SK-N-SH (cell line): ENCODE data around the gene TM7SF3. TPM values are rescaled to one million over a fixed set of nuclear protein-coding genes. Genes with fewer than 3 reads are reported as not detected.

Source experiments
- CTCF ChIA-PET: fragments of 300-600, 350-600 bp; formaldehyde crosslinking; extraction: SDS; loops from one replicate; lab custom pipeline; 2021; lab: Yijun Ruan, JAX
- POLR2A ChIA-PET: fragments of 350-600 bp; sonication (Branson Sonifier 250); formaldehyde crosslinking; extraction: SDS; loops from one replicate; lab custom pipeline; 2020; ENCODE audit warnings: antibody characterized with exemption, inconsistent platforms; lab: Yijun Ruan, JAX
- DNase-seq: peaks from one replicate; pipeline ENCODE4 v3.0.0; 2012
- H2AFZ ChIP-seq: fragments of 200-600 bp; sonication (generic); 2 replicates; pipeline ENCODE4 v1.8.1; 2016; ENCODE audit warnings: antibody characterized with exemption, mild to moderate bottlenecking, low read depth
- H3F3A ChIP-seq: fragments of 200-600 bp; sonication (generic); replicated peaks from 2 replicates; pipeline ENCODE3; 2016; ENCODE audit warnings: antibody characterized with exemption, mild to moderate bottlenecking; ENCODE audit not compliant: insufficient read depth
- H3K27ac ChIP-seq, 2 experiments: fragments of 200-500 bp in 1 of 2; fragments of 200-600 bp in 1 of 2; sonication (Bioruptor generic) in 1 of 2; sonication (generic), shearing (Covaris generic) in 1 of 2; 2 replicates each; pipeline versions ENCODE4 v1.5.1 to v1.6.1; 2014 to 2016; ENCODE audit warnings: low read depth in 2 of 2, inconsistent platforms in 1 of 2, low read length in 1 of 2, mild to moderate bottlenecking in 1 of 2, mixed read lengths in 1 of 2
- H3K27me3 ChIP-seq: fragments of 200-600 bp; sonication (generic), shearing (Covaris generic); 2 replicates; pipeline ENCODE4 v1.6.1; 2016; ENCODE audit warnings: mixed run types; ENCODE audit not compliant: insufficient read depth
- H3K36me3 ChIP-seq, 2 experiments: fragments of 200-500 bp in 1 of 2; fragments of 200-600 bp in 1 of 2; sonication (Bioruptor generic) in 1 of 2; sonication (generic) in 1 of 2; replicated peaks in 1 of 2; 2 replicates each; pipeline versions ENCODE3 to v1.5.1; 2014 to 2016; ENCODE audit warnings: low read length in 1 of 2, mild to moderate bottlenecking in 1 of 2; ENCODE audit not compliant: insufficient read depth in 2 of 2, control insufficient read depth in 1 of 2
- H3K4me1 ChIP-seq, 2 experiments: fragments of 200-500 bp in 1 of 2; fragments of 200-600 bp in 1 of 2; sonication (Bioruptor generic) in 1 of 2; sonication (generic), shearing (Covaris generic) in 1 of 2; 2 replicates each; pipeline versions ENCODE4 v1.5.1 to v1.6.1; 2014 to 2016; ENCODE audit warnings: low read depth in 1 of 2, low read length in 1 of 2, mixed run types in 1 of 2; ENCODE audit not compliant: insufficient read depth in 2 of 2, control insufficient read depth in 1 of 2
- H3K4me2 ChIP-seq: fragments of 200-600 bp; sonication (generic), shearing (Covaris generic); 2 replicates; pipeline ENCODE4 v1.6.1; 2017; ENCODE audit warnings: mixed run types
- H3K4me3 ChIP-seq, 2 experiments: fragments of 200-500 bp in 1 of 2; fragments of 200-600 bp in 1 of 2; sonication (Bioruptor generic) in 1 of 2; sonication (generic), shearing (Covaris generic) in 1 of 2; 2 replicates each; pipeline versions ENCODE4 v1.5.1 to v1.8.1; 2014 to 2016; ENCODE audit warnings: low read depth in 2 of 2, inconsistent platforms in 1 of 2, low read length in 1 of 2, mild to moderate bottlenecking in 1 of 2, mixed read lengths in 1 of 2, moderate library complexity in 1 of 2
- H3K79me2 ChIP-seq: fragments of 200-600 bp; sonication (generic); 2 replicates; pipeline ENCODE4 v1.8.1; 2017; ENCODE audit warnings: mild to moderate bottlenecking; ENCODE audit not compliant: insufficient read depth
- H3K9ac ChIP-seq: fragments of 200-600 bp; sonication (generic); 2 replicates; pipeline ENCODE4 v1.6.1; 2017; ENCODE audit warnings: mixed run types
- H3K9me2 ChIP-seq: fragments of 200-600 bp; sonication (generic); 2 replicates; pipeline ENCODE4 v1.6.1; 2017; ENCODE audit warnings: mixed run types
- H3K9me3 ChIP-seq: fragments of 200-600 bp; sonication (generic); 2 replicates; pipeline ENCODE4 v1.6.1; 2017; ENCODE audit warnings: mixed run types, mild to moderate bottlenecking, moderate library complexity
- H4K20me1 ChIP-seq: fragments of 200-600 bp; sonication (generic); 2 replicates; pipeline ENCODE4 v1.6.1; 2017; ENCODE audit warnings: mild to moderate bottlenecking, mixed run types; ENCODE audit not compliant: insufficient read depth
- ELF1 ChIP-seq: IDR thresholded peaks from 2 replicates; pipeline ENCODE4 v1.4.0; 2012
- EP300 ChIP-seq, 2 experiments: IDR thresholded peaks; 2 replicates each; pipeline versions ENCODE4 v1.4.0 to v1.6.1; 2012; ENCODE audit warnings: borderline replicate concordance in 1 of 2, low read depth in 1 of 2, low read length in 1 of 2
- GABPA ChIP-seq: IDR thresholded peaks from 2 replicates; pipeline ENCODE4 v1.4.0; 2012; ENCODE audit warnings: low read depth, mild to moderate bottlenecking
- NFIC ChIP-seq: IDR thresholded peaks from 2 replicates; pipeline ENCODE4 v1.4.0; 2012; ENCODE audit warnings: borderline replicate concordance
- RXRA ChIP-seq: IDR thresholded peaks from 2 replicates; pipeline ENCODE4 v1.4.0; 2012; ENCODE audit warnings: low read depth, mild to moderate bottlenecking, borderline replicate concordance
- SMC3 ChIP-seq: IDR thresholded peaks from 2 replicates; pipeline ENCODE4 v1.6.1; 2012; ENCODE audit warnings: low read depth, low read length, improper control_type of control experiment
- TAF1 ChIP-seq: IDR thresholded peaks from 2 replicates; pipeline ENCODE4 v1.6.1; 2012; ENCODE audit warnings: low read depth, mild to moderate bottlenecking, low read length, moderate library complexity, borderline replicate concordance
- TCF12 ChIP-seq: IDR thresholded peaks from 2 replicates; pipeline ENCODE4 v1.4.0; 2012
- WGBS: methylation state at CpG from one replicate; pipeline ENCODE4 v1.1.6; 2017; ENCODE audit warnings: low lambda C conversion rate; 5-methylcytosine and 5-hydroxymethylcytosine counted together
- polyA plus RNA-seq, 3 experiments: library from polyadenylated mRNA; depleted of rRNA; stranded (reverse); fragments of >200 nt; gene quantifications; 2 replicates each; pipeline ENCODE4 v1.2.3, GENCODE V29; 2012
- TF ChIP-seq, protein P1 (sequence below): fragments of 150-350 bp; IDR thresholded peaks from 2 replicates; pipeline ENCODE4 v1.6.1; 2016; ENCODE audit warnings: mild to moderate bottlenecking, low read depth, low read length

Gene TM7SF3
- polyA plus RNA-seq, 1 of the 3 experiments (the other 2 are of a cell fraction), result 72.1 TPM

GRCh38 chr12:26971963-26972362 lies 42.2 kb downstream of the TM7SF3 start:
- H3K27ac ChIP-seq, result no peak overlapping the region
- H3K9ac ChIP-seq, result no peak overlapping the region
- H3F3A ChIP-seq, result no peaks in the 10 kb centered on the region
- H3K36me3 ChIP-seq, result peaks cover 55 to 64% of the 10 kb centered on the region in 2 experiments
- no peaks in the 10 kb centered on the region for H3K79me2 ChIP-seq
- no peaks in the 10 kb centered on the region for H3K27me3 ChIP-seq
- DNase-seq, result no peak
- TF ChIP-seq TCF12 (no peak), RXRA (no peak), GABPA (no peak), TAF1 (no peak), EP300 (IDR thresholded peaks at IDR 0.05; ENCODE audit: borderline replicate concordance in 1 of 2, low read depth in 1 of 2, low read length in 1 of 2) (no peak)
- H3K9me2 ChIP-seq, result no peaks in the 10 kb centered on the region
- no peaks in the 10 kb centered on the region for H3K4me1 ChIP-seq
- no peaks in the 10 kb centered on the region for H4K20me1 ChIP-seq
- no peaks in the 10 kb centered on the region for H3K9me3 ChIP-seq
- H2AFZ ChIP-seq, result no peak overlapping the region
- ChIA-PET POLR2A (no interaction called here), CTCF (no interaction called here)
- no peak overlapping the region for H3K4me2 ChIP-seq
- H3K4me3 ChIP-seq, result no peak overlapping the region
- WGBS, result 74% methylated on average over 2 of the region's 2 CpGs

DNA sequence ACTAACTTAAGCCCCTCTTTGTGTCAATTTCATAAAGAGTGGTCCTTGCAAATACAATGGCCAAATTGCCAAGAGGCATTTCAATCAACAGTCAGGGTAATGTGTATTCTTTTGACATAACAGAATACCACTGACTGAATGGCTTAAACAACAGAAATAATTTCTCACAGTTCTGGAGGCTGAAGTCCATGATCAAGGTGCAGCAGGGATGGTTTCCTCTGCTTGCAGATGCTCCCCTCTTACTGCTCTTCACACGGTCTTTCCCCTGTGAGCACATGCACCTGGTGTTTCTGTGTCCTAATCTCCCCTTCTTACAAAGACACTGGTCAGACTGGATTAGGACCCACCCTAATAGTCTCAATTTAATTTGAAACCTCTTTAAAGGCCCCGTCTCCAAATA lies 44.0 kb downstream of the TM7SF3 start:
- TF ChIP-seq SMC3 (no peak), ELF1 (no peak)
- TF ChIP-seq, protein P1, sequence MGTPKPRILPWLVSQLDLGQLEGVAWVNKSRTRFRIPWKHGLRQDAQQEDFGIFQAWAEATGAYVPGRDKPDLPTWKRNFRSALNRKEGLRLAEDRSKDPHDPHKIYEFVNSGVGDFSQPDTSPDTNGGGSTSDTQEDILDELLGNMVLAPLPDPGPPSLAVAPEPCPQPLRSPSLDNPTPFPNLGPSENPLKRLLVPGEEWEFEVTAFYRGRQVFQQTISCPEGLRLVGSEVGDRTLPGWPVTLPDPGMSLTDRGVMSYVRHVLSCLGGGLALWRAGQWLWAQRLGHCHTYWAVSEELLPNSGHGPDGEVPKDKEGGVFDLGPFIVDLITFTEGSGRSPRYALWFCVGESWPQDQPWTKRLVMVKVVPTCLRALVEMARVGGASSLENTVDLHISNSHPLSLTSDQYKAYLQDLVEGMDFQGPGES, result no peak
- CTCF ChIA-PET, result interaction anchor here (0.6 kb wide), 1 partner anchor 818 kb away, joined by 3 read pairs; no protein-coding TSS in a partner anchor

GRCh38 chr12:26966842-26967241 lies 47.3 kb downstream of the TM7SF3 start:
- no peaks in the 10 kb centered on the region for H3K9me3 ChIP-seq
- H3K4me2 ChIP-seq, result no peak overlapping the region
- H3K4me3 ChIP-seq, result no peak overlapping the region
- ChIA-PET CTCF (no interaction called here), POLR2A (no interaction called here)
- peaks cover 10% of the 10 kb centered on the region for H3F3A ChIP-seq
- H3K27ac ChIP-seq, result no peak overlapping the region
- no peak overlapping the region for H3K9ac ChIP-seq
- 93% methylated on average over 3 of the region's 3 CpGs for WGBS
- H3K9me2 ChIP-seq, result no peaks in the 10 kb centered on the region
- H2AFZ ChIP-seq, result no peak overlapping the region
- DNase-seq, result no peak
- TF ChIP-seq NFIC, result no peak
- TF ChIP-seq ELF1, result no peak
- peaks cover 71 to 72% of the 10 kb centered on the region in 2 experiments for H3K36me3 ChIP-seq
- H3K4me1 ChIP-seq, result no peaks in the 10 kb centered on the region
- H3K27me3 ChIP-seq, result no peaks in the 10 kb centered on the region
- no peaks in the 10 kb centered on the region; the same call in 1 of the 2 replicates for H4K20me1 ChIP-seq
- H3K79me2 ChIP-seq, result no peaks in the 10 kb centered on the region

More for the DNA sequence above, 44.0 kb downstream of the TM7SF3 start:
- Histone ChIP-seq H3K27ac (no peak overlapping the region), H3K4me3 (no peak overlapping the region), H4K20me1 (no peaks in the 10 kb centered on the region), H3K9ac (no peak overlapping the region), H3K4me1 (no peaks in the 10 kb centered on the region), H3K9me2 (no peaks in the 10 kb centered on the region), H3K27me3 (no peaks in the 10 kb centered on the region), H3K9me3 (no peaks in the 10 kb centered on the region), H3K4me2 (no peak overlapping the region), H3K79me2 (no peaks in the 10 kb centered on the region), H2AFZ (no peak overlapping the region), H3K36me3 (peaks cover 60 to 64% of the 10 kb centered on the region in 2 experiments), H3F3A (peaks cover 5% of the 10 kb centered on the region)
- WGBS, result 100% methylated on average over 2 of the region's 2 CpGs
- POLR2A ChIA-PET, result no interaction called here
- no peak for DNase-seq
